Testis (tissue), 3 donors: ENCODE data around the gene TWIST2. TPM values are rescaled to one million over a fixed set of nuclear protein-coding genes. Genes with fewer than 3 reads are reported as not detected.

Experiments
- DNase-seq: peaks from one replicate; pipeline ENCODE4 v3.0.0-alpha.2; 2019
- H3K27ac ChIP-seq, 2 donors: fragments of 200-600 bp; sonication (generic); one replicate each; pipeline ENCODE4 v1.5.1; 2019
- H3K27me3 ChIP-seq: fragments of 200-600 bp; sonication (generic); one replicate; pipeline ENCODE4 v1.5.1; 2019
- H3K36me3 ChIP-seq: fragments of 200-600 bp; sonication (generic); one replicate; pipeline ENCODE4 v1.5.1; 2017; ENCODE audit warnings: low read depth; ENCODE audit errors: missing control alignments
- H3K4me1 ChIP-seq: fragments of 200-600 bp; sonication (generic); one replicate; pipeline ENCODE4 v1.5.1; 2019
- H3K4me3 ChIP-seq, 2 donors: fragments of 200-600 bp; sonication (generic); one replicate each; pipeline ENCODE4 v1.5.1; 2017 to 2019
- H3K9me3 ChIP-seq: fragments of 200-600 bp; sonication (generic); one replicate; pipeline ENCODE4 v1.5.1; 2017
- CTCF ChIP-seq, 3 experiments: fragments of 450-650 bp in 2 of 3; fragments of 200-600 bp in 1 of 3; sonication (generic) in 1 of 3; IDR thresholded peaks; one replicate each; pipeline ENCODE4 v1.5.1; 2016 to 2019; ENCODE audit warnings: antibody characterized with exemption in 3 of 3, mild to moderate bottlenecking in 2 of 3, moderate library complexity in 1 of 3
- POLR2A ChIP-seq: fragments of 450-650 bp; IDR thresholded peaks from one replicate; pipeline ENCODE4 v1.6.1; 2017; ENCODE audit warnings: antibody characterized with exemption, mild to moderate bottlenecking, moderate library complexity
- WGBS, 2 donors: methylation state at CpG; one replicate each; pipeline ENCODE4 v1.1.5; 2018; 5-methylcytosine and 5-hydroxymethylcytosine counted together
- intact Hi-C: fragments of 100-400 bp; cut with DNase I; formaldehyde crosslinking; loops from one replicate; pipeline ENCODE4 v1.15.1; 2023; ENCODE audit warnings: low total_unique reads
- polyA plus RNA-seq: library from polyadenylated mRNA; stranded (reverse); fragments of 350-450 nt; fragmentation: Illumina TruSeq; extraction: RNeasy Lipid Tissue Mini Kit (QIAGEN cat#74804); gene quantifications from one replicate; pipeline ENCODE4 v1.2.3, GENCODE V29; 2014; ENCODE audit warnings: low read depth, low replicate concordance; ENCODE audit not compliant: insufficient read depth
- total RNA-seq, 2 donors: library from RNA; depleted of rRNA; stranded (reverse); fragments of >200 nt; gene quantifications; one replicate each; pipeline ENCODE4 v1.2.3, GENCODE V29; 2016

TWIST2 gene
- total and polyA plus RNA-seq, 3 donors from 2014 or later: 5.0 to 11.3 (median 10.3) TPM

DNA sequence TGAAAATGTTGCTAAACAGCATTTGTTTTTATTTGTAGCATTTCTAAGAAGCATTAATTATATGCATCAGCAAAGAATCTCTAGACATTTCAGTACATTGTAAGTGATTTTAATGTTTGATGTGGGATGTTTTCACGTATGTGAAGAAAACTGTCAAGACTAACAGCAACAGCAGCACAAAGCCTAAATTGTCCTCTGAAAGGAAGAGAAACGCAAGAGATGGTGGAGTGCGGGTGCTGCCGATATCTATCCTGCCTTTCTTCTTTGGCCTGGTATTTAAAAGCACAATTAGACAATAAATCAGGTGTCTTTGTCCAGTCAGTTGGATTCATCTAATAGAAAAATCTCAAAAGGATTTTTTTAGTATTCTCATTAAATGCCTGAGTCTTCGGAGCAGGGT lies 3.1 kb downstream of the TWIST2 start:
- intact Hi-C loops: no loop called here
- no peaks in the 10 kb centered on the region for H3K4me1 ChIP-seq
- no peak for TF ChIP-seq CTCF (IDR thresholded peaks at IDR 0.05)
- no peak for TF ChIP-seq POLR2A
- no peak for DNase-seq
- H3K36me3 ChIP-seq: no peaks in the 10 kb centered on the region
- no peak overlapping the region for H3K4me3 ChIP-seq
- H3K9me3 ChIP-seq: no peaks in the 10 kb centered on the region
- H3K27me3 ChIP-seq: no peaks in the 10 kb centered on the region
- WGBS, 2 donors: 78 to 87% methylated on average over 5 of the region's 5 CpGs
- no peak overlapping the region for H3K27ac ChIP-seq

- Histone ChIP-seq H3K4me3 (no peak overlapping the region), H3K27me3 (no peaks in the 10 kb centered on the region), H3K9me3 (no peaks in the 10 kb centered on the region), H3K4me1 (no peaks in the 10 kb centered on the region), H3K27ac (no peak overlapping the region), H3K36me3 (no peaks in the 10 kb centered on the region)
- 88 to 95% methylated on average over 3 of the region's 3 CpGs for WGBS, 2 donors
- DNase-seq: no peak
- intact Hi-C loops: no loop called here
- no peak for TF ChIP-seq POLR2A
- no peak for TF ChIP-seq CTCF (IDR thresholded peaks at IDR 0.05)
Measured at GRCh38 chr2:238851761-238852160, 3.9 kb downstream of the TWIST2 start.

DNA sequence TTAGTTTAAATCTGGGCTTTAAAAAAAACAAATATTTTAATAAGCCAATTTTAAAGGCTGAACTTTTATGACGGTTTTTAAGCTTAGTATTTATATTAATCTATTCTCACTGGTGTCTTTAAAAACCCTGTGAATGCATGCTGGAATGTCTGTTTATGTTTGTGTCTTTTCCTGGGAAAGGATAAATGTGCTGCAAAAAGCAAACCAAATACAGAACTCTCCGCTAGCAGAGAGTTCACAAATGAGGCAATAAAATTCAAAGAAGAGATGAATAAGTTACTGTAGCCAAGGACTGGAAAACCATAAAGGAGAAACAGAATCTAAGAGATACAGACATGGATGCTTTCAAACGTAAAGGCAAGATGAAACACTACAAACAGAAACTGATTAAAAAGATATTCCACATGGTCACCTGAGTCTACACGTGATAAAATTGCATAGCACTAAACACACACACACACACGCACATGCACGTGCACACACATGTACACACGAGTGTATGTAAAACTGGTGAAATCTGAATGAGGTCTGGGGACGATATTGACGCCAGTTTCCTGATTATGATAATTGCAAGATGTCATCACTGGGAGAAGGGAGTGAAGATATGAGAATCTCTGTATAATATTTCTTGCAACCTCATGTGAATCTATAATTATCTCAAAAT lies 4.5 kb downstream of the TWIST2 start:
- Histone ChIP-seq H3K9me3 (no peaks in the 10 kb centered on the region), H3K4me3 (no peak overlapping the region), H3K36me3 (no peaks in the 10 kb centered on the region), H3K4me1 (no peaks in the 10 kb centered on the region), H3K27ac (no peak overlapping the region), H3K27me3 (no peaks in the 10 kb centered on the region)
- TF ChIP-seq CTCF (IDR thresholded peaks at IDR 0.05): no peak
- no peak for TF ChIP-seq POLR2A
- intact Hi-C loops: no loop called here
- 71 to 85% methylated on average over 9 of the region's 9 CpGs for WGBS, 2 donors
- no peak for DNase-seq

GRCh38 chr2:238853218-238853617 lies 5.3 kb downstream of the TWIST2 start:
- Histone ChIP-seq H3K27ac (no peak overlapping the region), H3K4me3 (no peak overlapping the region), H3K9me3 (no peaks in the 10 kb centered on the region), H3K36me3 (no peaks in the 10 kb centered on the region), H3K27me3 (no peaks in the 10 kb centered on the region), H3K4me1 (no peaks in the 10 kb centered on the region)
- TF ChIP-seq POLR2A (no peak), CTCF (IDR thresholded peaks at IDR 0.05) (no peak)
- intact Hi-C loops: no loop called here
- WGBS, 2 donors: 96 to 100% methylated on average over 1 of the region's 1 CpG
- no peak for DNase-seq

GRCh38 chr2:238853721-238854120 lies 5.8 kb downstream of the TWIST2 start:
- Histone ChIP-seq H3K9me3 (no peaks in the 10 kb centered on the region), H3K4me3 (no peak overlapping the region), H3K4me1 (no peaks in the 10 kb centered on the region), H3K27me3 (no peaks in the 10 kb centered on the region), H3K27ac (no peak overlapping the region), H3K36me3 (no peaks in the 10 kb centered on the region)
- intact Hi-C loops: no loop called here
- DNase-seq: no peak
- 90 to 95% methylated on average over 9 of the region's 9 CpGs for WGBS, 2 donors
- TF ChIP-seq CTCF (IDR thresholded peaks at IDR 0.05): no peak
- TF ChIP-seq POLR2A: no peak
